Endothelial cell of umbilical vein (primary cell): Measurements from ENCODE around the gene IPO13.

Experiments
- EZH2 ChIP-seq: IDR thresholded peaks from 2 replicates; pipeline ENCODE4 v1.6.1; 2012; ENCODE audit warnings: borderline replicate concordance, low read depth, mild to moderate bottlenecking, moderate library complexity, low read length, inconsistent platforms; ENCODE audit not compliant: severe bottlenecking
- FOS ChIP-seq: IDR thresholded peaks from 2 replicates; pipeline ENCODE4 v1.6.1; 2011; ENCODE audit warnings: mild to moderate bottlenecking, low read length, moderate library complexity, borderline replicate concordance; ENCODE audit not compliant: insufficient read depth
- JUN ChIP-seq: IDR thresholded peaks from 2 replicates; pipeline ENCODE4 v1.6.1; 2011; ENCODE audit warnings: borderline replicate concordance, low read depth; ENCODE audit not compliant: insufficient read length, insufficient read depth
- POLR2A ChIP-seq: IDR thresholded peaks from 2 replicates; pipeline ENCODE4 v1.6.1; 2012; ENCODE audit warnings: low read depth, mild to moderate bottlenecking, control low read depth, low read length
- POLR2AphosphoS5 ChIP-seq: IDR thresholded peaks from 2 replicates; pipeline ENCODE4 v1.6.1; 2012; ENCODE audit warnings: low read depth, mild to moderate bottlenecking, control low read depth, low read length, moderate library complexity; ENCODE audit not compliant: insufficient read depth
- TF ChIP-seq, protein P1 (sequence below), 2 donors: IDR thresholded peaks; 1 replicate in 1 of 2; 2 replicates in 1 of 2; pipeline ENCODE4 v1.5.1; 2011; ENCODE audit warnings: low read length in 2 of 2, mild to moderate bottlenecking in 2 of 2, moderate library complexity in 2 of 2, control low read depth in 1 of 2, inconsistent platforms in 1 of 2, low read depth in 1 of 2; ENCODE audit not compliant: insufficient read depth in 1 of 2; ENCODE audit errors: extremely low read depth in 1 of 2
- TF ChIP-seq, protein P2 (sequence below): IDR thresholded peaks from 2 replicates; pipeline ENCODE4 v1.6.1; 2011; ENCODE audit not compliant: insufficient read depth, insufficient read length

DNA sequence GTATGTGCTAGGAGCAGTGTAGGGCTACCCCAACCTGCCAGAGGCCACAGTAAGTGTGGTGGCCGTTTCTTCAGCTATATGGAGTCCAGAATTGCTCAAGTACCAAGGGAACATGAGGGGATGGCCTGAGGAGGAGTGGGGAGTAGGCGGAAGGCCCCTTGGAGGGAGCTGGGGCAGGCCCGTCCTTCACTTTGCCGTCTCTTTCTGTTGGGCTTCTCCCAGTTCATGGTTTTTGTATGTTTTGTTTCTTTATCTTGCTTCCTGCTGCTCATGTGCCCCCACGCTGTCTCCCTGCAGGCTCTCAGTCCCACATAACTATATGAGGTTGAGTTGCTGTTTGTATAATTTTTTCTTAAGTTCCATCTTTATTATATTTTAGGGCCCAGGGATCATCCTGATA, 17.1 kb downstream of the IPO13 start:
- TF ChIP-seq, protein P1, sequence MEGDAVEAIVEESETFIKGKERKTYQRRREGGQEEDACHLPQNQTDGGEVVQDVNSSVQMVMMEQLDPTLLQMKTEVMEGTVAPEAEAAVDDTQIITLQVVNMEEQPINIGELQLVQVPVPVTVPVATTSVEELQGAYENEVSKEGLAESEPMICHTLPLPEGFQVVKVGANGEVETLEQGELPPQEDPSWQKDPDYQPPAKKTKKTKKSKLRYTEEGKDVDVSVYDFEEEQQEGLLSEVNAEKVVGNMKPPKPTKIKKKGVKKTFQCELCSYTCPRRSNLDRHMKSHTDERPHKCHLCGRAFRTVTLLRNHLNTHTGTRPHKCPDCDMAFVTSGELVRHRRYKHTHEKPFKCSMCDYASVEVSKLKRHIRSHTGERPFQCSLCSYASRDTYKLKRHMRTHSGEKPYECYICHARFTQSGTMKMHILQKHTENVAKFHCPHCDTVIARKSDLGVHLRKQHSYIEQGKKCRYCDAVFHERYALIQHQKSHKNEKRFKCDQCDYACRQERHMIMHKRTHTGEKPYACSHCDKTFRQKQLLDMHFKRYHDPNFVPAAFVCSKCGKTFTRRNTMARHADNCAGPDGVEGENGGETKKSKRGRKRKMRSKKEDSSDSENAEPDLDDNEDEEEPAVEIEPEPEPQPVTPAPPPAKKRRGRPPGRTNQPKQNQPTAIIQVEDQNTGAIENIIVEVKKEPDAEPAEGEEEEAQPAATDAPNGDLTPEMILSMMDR (IDR thresholded peaks at IDR 0.05; ENCODE audit: extremely low read depth in 1 of 2, insufficient read depth in 1 of 2, low read depth in 1 of 2, low read length in 2 of 2) = no peak
- no peak for TF ChIP-seq POLR2A
- TF ChIP-seq, protein P2, sequence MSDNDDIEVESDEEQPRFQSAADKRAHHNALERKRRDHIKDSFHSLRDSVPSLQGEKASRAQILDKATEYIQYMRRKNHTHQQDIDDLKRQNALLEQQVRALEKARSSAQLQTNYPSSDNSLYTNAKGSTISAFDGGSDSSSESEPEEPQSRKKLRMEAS = no peak
- no peak for TF ChIP-seq FOS
- no peak for TF ChIP-seq EZH2
- TF ChIP-seq POLR2AphosphoS5 = no peak
- no peak for TF ChIP-seq JUN
